Activated CD4-positive, alpha-beta T cell treated with anti-CD3 and anti-CD28 coated beads for 48 hours (primary cell): Measurements from ENCODE around the gene KRT36.
A peak's percentile ranks its signal among the peaks of the same experiment; 100 is the strongest.

ENCODE experiments used
- DNase-seq: peaks from one replicate; pipeline ENCODE4 v3.0.0-alpha.2; 2020

The KRT36 gene

GRCh38 chr17:41500131-41500911, 10.6 kb upstream of the KRT36 start:
- DNase-seq, result no peak

- no peak for DNase-seq
Measured at GRCh38 chr17:41499714-41500113, 10.0 kb upstream of the KRT36 start.

GRCh38 chr17:41498276-41498675, 8.6 kb upstream of the KRT36 start:
- no peak for DNase-seq

- peak; percentile 86 for DNase-seq
Measured at GRCh38 chr17:41496803-41497484, 7.2 kb upstream of the KRT36 start.

- DNase-seq, result no peak
Measured at GRCh38 chr17:41494524-41494923, 4.8 kb upstream of the KRT36 start.

- DNase-seq, result no peak
Measured at GRCh38 chr17:41492771-41493170, 3.1 kb upstream of the KRT36 start.

- DNase-seq, result no peak
Measured at GRCh38 chr17:41492351-41492750, 2.6 kb upstream of the KRT36 start.

- no peak for DNase-seq
Measured at GRCh38 chr17:41491476-41491875, 1.8 kb upstream of the KRT36 start.

- DNase-seq, result no peak
Measured at GRCh38 chr17:41490000-41490990, 585 bp upstream of the KRT36 start.

- DNase-seq, result peak; percentile 70
Measured at GRCh38 chr17:41486809-41487530, 2.7 kb downstream of the KRT36 start.

GRCh38 chr17:41486316-41486715, 3.4 kb downstream of the KRT36 start:
- no peak for DNase-seq

GRCh38 chr17:41484920-41485904, 4.5 kb downstream of the KRT36 start:
- DNase-seq, result no peak

GRCh38 chr17:41483991-41484826, 5.5 kb downstream of the KRT36 start:
- no peak for DNase-seq

- no peak for DNase-seq
Measured at GRCh38 chr17:41483531-41483930, 6.2 kb downstream of the KRT36 start.

GRCh38 chr17:41481036-41481435, 8.7 kb downstream of the KRT36 start, which contains the start of gene KRT35:
Gene KRT35 (minus strand): TSS chr17:41481151. CDS start chr17:41481097, 54 bp downstream.
- no peak for DNase-seq

GRCh38 chr17:41480581-41480980, 9.1 kb downstream of the KRT36 start:
- DNase-seq, result no peak

GRCh38 chr17:41480136-41480535, 9.6 kb downstream of the KRT36 start:
- no peak for DNase-seq

GRCh38 chr17:41478237-41478636, 11.5 kb downstream of the KRT36 start:
- DNase-seq, result no peak

GRCh38 chr17:41476866-41477815, 12.6 kb downstream of the KRT36 start:
- no peak for DNase-seq
